GM21515 (cell line): ENCODE measurements around the gene PRICKLE2.

Experiments
- ATAC-seq: cut with Tn5 transposase; IDR thresholded peaks from one replicate; pipeline ENCODE4 v1.9.1; 2021; ENCODE audit not compliant: unreplicated experiment

The PRICKLE2 gene

GRCh38 chr3:64160000-64160695, 65.1 kb downstream of the PRICKLE2 start:
- ATAC-seq = no peak

DNA sequence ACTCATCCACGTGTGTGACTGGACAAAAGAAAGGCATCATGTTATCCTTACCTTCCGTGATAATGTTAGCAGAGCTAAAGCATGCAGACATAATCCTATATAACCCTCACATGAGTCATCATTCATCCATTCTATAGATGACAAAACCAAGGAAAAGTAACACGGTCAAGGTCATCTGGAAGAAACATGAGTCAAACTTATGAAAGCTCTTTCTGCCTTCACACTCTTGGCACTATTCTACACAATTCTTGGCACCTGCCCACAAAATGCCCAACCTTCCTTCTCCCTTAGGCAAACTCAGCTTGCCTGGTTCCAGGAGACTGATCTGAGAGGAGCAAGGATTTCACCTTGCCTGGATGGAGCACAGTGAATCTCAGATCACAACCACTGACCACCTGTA, 66.9 kb downstream of the PRICKLE2 start:
- ATAC-seq = no peak

GRCh38 chr3:64157150-64158035, 67.9 kb downstream of the PRICKLE2 start:
- no peak for ATAC-seq

DNA sequence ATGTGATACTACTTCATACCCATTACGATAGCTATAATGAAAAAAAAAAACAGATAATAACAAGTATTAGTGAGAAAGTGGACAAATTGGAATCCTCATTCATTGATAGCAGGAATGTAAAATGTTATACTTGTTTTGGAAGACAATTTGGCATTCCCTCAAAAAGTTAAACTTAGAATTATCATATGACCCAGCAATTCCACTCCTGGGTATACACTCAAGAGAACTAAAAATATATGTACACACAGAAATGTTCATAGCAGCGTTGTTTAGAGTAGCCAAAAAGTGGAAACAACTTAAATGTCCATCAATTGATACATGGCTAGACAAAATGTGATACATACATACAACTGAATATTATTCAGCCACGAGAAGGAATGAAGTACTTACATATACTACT, 69.9 kb downstream of the PRICKLE2 start:
- ATAC-seq = no peak

DNA sequence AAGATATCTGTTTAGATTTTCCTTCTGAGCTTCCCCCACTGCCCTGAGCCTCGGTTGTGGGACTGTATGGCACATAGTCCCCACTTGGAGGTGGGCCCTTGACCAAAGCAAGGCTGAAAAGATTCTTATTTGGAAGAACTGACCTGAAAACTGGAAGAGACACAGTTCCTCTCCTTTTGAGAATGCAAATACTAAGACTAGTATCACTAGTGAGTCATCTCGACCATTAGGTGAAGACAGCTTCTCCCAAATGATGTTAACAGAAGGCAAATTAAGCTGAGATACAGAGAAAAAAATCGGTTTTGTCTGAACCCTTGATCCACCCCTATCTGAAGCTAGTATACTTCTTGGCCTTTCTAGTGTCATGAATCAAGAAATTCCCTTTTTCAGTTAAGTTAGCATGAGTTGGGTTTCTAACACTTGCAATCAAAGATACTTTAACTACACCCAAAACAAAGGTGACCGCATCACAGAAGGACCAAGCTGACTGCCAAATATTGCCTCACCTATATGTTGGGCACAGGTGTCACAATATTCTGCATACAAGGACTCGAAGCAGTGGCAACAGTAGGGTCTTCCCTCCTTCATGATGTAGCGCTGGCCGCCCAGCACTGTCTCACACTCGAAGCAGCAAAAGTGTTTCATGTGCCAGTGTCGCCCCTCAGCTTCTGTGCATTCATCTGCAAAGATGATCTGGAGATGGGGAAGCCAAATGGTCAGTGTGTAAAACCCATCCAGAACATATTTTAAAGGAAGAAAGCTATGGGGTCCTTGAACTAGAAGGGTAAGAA, 72.4 kb downstream of the PRICKLE2 start:
- no peak for ATAC-seq

DNA sequence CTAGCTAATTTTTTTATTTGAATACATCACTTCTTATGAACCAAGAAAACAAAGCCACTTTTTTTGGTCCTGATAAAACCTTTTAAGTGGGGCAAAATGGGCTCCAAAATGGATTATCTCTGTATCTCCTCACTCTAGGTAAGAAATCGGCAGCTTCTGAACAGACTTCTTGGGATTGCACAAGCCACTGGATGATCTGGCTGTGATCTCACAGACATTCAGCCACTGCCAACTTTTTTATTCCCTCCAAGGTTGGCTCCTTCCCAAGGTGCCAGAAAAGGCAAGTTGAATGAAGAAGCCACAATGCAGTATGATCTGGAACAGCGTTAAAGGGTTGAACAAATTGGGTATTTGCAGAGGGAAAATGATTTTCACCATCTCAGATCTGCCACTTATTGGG, 73.2 kb downstream of the PRICKLE2 start:
- ATAC-seq = no peak

GRCh38 chr3:64151342-64151871, 73.9 kb downstream of the PRICKLE2 start:
- ATAC-seq = no peak

DNA sequence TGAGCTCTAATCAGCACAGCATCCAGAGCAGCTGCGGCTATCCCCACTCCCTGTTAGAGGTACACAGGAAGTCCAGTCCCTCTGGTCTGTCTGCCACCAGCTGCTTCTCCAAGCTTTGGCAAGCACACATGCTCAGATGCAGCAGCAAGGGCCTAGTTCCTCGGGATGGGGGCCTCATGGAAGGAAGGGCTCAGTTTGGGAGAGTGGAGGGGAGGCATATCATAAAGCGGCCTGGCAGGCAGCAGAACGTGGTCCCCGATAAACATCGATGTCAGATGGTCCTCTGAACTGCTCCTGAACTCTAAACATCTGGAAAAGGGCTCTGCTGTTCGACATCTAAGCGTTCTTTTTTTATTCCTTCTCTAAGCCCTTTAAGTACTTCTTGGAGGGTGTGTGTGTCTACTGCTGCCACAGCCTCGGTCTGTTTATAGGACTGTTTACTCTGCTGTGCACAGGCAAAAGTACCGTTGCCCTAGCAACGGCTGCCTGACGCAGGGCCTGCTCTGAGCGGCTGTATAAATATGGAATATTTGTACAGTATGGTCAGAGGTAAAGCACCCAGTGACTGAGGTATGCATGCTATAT, 74.6 kb downstream of the PRICKLE2 start:
- ATAC-seq = no peak

GRCh38 chr3:64149886-64150285, 75.4 kb downstream of the PRICKLE2 start:
- no peak for ATAC-seq

DNA sequence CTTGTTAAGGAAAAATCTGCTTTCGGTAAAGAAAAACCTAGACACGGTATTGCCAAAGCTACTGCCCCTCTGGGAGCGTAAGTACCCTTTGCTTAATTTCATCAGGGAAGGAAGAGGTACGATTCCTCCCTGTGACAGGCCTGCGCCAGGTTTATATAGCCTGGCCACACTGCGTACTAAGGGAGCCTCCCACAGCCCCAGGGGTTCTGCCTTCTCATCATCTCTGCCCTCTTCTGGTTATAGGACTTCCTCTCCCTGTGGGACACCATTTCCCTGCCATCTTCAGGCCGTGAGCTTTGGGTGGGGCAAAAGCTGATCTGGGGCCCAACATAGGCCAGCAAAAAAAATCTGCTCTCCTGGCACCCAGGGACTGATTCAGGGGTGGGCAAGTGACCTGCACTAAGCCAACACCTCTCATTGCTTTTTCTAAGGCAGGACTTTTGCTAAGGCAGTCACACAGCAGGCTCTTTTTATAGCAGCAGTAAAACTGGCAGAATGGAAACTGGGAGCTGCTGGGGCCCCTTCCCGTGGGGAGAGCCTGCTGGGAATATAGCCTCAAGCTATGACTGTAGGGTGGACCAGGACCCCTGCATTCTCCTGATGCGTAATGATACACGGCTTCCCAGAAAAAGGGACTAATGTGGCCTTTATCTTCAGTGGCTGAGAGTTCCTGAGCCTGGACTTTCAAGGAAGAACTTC, 76.2 kb downstream of the PRICKLE2 start:
- no peak for ATAC-seq

DNA sequence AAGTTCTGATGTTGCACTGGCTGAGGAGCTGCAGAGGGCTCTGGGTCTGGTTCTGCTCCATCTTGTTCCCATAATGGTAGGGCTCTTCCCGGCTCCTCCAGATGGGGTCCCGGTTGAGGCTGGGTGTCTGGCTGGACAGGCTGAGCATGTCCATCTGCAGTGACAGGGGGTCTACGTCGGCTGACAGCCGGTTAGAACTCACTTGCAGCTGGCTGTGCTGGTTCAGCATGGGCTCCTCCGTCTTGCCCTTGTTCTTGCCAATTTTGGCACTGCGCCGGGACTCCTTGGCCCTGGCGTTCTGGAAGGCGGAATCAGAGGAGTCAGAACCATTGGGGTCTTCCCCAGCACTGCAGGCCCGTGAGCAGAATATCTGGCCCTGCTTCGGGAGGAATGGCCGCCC, 78.1 kb downstream of the PRICKLE2 start:
- ATAC-seq = no peak

GRCh38 chr3:64145438-64145837, 79.8 kb downstream of the PRICKLE2 start:
- no peak for ATAC-seq

DNA sequence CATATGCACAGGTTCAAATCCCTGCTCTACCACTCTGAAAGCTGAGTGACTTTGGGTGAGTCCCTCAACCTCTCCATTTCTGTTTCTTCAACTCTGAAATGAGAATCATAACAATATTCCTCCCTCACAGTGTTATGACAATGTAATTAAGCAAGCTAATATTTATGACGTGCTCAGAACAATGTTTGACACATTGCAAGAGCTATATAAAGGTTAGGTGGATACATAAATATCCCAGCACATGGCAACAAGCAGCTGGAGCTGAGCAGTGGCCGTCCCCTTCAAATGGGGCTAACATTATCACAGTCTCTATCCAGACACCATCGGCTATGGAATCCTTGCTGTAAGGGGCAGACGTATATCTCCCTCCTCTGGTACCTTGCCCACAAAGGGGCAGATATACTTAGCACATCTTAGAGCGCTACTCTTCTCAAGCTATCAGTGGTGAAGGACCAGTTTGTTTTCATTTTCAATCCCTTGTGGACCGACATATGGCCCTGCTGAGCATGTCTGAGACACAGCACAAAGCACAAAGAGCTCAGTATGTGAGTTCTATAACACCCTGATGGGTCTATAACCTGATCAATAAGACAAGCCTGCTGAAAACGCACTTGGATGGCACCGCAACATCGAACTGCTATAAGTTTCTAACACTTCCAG, 80.9 kb downstream of the PRICKLE2 start:
- no peak for ATAC-seq

GRCh38 chr3:64143409-64144130, 81.7 kb downstream of the PRICKLE2 start:
- no peak for ATAC-seq

- ATAC-seq = no peak
Measured at GRCh38 chr3:64141476-64141875, 83.8 kb downstream of the PRICKLE2 start.

DNA sequence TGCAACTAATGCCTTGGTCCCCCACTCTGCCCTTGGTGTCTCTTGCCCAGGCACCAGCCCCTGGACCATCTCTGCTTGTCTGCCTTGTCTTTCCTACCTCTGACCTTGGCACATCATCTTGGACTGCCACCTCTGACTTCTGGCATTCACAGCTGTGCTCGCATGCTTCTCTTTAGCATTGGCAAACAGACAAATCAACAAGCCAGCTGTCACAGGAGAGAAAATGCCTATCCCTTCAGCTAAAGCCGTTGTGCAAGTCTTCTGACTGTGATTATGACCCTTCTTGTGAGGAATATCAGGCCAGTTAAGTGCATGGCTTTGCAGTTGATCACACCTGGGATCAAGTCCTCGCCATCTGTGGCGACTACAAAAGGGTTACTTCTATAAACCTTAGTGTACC, 84.6 kb downstream of the PRICKLE2 start:
- ATAC-seq = no peak

- ATAC-seq = no peak
Measured at GRCh38 chr3:64138656-64139375, 86.5 kb downstream of the PRICKLE2 start.

- no peak for ATAC-seq
Measured at GRCh38 chr3:64138046-64138445, 87.2 kb downstream of the PRICKLE2 start.

GRCh38 chr3:64134882-64135281, 90.4 kb downstream of the PRICKLE2 start:
- ATAC-seq = no peak
